HG02623 (cell line): Measurements from ENCODE around the gene BRAT1.

ENCODE experiments used
- ATAC-seq: cut with Tn5 transposase; IDR thresholded peaks from one replicate; pipeline ENCODE4 v1.9.1; 2021; ENCODE audit warnings: moderate library complexity; ENCODE audit not compliant: unreplicated experiment

The BRAT1 gene

DNA sequence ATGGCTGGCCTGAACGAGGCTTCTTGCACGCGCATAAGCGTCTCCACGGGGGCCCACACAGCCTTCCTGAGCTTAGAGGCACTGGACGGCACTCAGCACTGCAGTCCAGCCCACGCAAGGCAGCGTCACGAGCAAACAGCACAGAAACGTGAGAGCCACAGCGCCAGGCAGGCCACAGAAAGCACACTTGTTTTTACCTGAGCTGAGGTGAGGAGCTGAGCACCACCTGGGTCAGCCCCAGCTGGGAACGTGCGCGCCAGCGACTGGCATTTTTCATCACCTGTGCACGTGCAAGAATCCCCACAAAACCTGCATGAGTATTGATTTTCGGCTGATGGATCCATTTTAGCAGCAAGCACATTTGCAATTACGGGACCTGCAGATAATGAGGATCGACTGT is 30.1 kb upstream of the BRAT1 start:
- no peak for ATAC-seq

DNA sequence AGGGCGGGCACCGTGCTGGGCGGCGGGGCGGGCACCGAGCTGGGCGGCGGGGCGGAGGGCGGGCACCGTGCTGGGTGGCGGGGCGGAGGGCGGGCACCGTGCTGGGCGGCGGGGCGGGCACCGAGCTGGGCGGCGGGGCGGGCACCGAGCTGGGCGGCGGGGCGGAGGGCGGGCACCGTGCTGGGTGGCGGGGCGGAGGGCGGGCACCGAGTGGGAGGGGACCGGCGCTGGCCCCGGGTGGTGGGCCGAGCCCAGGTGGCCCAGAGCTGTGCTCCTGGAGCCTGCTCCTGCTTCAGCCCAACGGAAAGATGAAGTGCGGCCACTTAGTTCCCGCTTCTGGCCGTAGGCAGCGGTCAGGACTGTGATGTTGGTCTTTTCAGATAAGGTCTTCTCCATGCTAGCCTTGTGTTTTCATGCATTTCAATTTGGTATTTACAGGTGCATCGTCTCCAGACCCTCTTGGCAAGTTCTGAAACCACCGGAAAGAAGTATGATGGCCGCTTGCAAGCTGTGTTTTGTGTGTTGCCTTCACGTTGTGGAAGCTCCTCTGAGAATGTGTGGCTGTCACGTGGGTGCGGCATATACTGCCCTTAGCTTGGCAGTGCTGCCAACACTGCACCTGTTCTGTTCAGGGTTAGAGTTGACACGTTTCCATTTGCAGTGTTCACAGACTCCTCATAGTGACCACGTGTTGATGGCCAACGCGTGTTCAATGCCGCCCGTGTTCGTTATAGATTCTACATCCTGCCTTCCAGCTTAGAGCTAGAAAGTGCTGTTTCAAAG is 28.7 kb upstream of the BRAT1 start:
- no peak for ATAC-seq

DNA sequence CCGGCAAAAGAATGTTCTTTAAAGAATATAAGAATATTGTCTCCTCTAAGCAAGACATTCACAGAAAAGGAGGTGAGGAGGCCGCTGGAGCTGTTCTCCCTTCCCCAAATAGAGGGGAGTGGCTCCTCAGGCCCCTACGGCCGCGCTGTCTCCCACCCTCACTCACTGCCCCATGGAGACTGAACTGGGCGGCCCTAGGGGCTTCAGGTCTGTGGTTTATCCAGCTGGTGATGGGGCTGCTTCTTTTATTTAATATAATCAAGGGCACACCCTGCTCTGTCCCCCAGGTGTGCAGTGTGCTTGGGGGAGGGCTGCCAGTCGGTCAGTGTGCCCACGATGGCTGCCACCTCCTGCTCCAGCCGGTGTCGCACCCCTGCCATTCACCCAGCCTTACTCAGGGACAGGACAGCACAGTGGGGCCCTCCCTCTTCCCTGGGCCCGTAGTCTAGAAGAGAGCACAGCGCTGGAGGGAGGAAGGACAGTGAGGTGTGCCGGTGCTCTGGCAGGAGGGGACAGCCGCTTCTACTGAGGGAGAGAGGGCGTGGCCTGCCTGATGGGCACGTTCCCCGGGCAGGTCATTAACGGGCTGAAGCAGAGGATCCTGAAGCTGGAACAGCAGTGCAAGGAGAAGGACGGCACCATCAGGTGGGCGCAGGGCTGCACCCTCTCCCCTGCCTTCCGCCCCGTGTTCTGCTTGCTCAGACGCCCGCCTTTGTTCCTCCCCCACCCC is 26.8 kb upstream of the BRAT1 start:
- ATAC-seq, result no peak

DNA sequence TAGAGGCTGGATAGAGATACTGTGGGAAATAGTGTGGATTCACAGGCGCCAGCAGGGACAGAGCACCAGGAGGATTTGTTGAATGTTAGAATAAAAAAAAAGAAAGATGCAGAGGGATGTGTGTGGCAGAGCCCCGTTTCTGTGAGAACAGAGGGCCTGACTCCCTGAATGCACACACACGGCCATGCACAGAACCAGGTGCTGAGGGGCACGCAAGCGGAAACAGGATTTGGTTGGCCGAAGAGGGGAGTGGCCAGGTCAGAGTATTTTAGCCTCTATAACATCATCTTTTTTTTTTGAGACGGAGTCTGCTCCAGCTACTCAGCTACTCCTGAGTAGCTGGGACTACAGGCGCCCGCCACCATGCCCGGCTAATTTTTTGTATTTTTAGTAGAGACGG is 25.3 kb upstream of the BRAT1 start:
- no peak for ATAC-seq

DNA sequence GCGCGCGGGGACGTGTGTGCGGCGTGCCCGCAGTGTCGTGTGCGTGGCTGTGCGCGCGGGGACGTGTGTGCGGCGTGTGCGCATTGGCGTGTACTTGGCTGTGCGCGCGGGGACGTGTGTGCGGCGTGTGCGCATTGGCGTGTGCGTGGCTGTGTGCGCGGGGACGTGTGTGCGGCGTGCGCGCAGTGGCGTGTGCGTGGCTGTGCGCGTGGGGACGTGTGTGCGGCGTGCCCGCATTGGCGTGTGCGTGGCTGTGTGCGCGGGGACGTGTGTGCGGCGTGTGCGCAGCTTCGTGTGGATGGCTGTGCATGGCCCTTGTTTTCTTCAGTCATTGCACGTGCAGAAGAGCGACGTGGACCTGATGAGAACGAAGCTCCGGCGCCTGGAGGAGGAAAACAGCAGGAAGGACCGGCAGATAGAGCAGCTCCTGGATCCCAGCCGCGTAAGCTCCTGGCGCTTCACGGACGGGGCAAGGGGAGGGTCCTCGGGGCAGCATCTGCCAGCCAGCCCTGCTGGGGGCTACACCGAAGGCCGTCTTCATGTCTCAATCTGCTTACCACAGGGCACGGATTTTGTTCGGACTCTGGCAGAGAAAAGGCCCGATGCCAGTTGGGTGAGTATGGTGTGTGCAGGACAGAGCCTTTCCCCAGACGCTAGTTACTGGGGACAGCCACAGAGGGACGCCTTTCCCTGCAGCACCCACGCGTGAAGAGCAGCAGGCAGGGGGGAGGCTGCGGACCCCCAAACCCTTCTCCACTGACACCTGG is 22.8 kb upstream of the BRAT1 start:
- ATAC-seq, result no peak

DNA sequence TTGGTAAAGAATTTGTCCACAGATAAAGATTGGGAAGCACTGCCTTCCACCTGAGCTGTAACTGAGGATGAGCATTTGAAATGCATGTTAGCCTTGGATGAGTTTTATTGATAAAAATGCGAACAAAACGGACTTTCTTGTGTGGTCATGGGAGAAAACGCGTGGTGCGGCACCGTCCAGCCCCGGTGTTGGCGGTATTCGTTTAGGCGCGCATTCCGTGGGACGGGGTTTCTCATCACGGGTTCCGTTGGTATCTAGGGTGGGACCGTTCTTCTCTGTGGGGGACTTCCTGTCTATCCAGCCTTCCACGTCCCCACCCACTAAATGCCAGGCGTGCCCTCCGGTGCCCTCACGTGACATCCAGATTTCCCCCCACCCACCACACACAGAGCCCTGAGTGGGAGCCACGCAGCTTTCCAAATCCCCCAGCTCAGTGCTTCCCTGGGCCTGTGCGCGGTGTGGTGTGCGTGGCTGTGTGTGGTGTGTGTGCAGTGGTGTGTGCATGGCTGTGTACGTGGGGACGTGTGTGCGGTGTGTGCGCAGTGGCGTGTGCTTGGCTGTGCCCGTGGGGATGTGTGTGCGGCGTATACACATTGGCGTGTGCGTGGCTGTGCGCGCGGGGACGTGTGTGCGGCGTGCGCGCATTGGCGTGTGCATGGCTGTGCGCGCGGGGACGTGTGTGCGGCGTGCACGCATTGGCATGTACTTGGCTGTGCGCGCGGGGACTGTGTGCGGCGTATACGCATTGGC is 21.6 kb upstream of the BRAT1 start:
- ATAC-seq, result no peak

DNA sequence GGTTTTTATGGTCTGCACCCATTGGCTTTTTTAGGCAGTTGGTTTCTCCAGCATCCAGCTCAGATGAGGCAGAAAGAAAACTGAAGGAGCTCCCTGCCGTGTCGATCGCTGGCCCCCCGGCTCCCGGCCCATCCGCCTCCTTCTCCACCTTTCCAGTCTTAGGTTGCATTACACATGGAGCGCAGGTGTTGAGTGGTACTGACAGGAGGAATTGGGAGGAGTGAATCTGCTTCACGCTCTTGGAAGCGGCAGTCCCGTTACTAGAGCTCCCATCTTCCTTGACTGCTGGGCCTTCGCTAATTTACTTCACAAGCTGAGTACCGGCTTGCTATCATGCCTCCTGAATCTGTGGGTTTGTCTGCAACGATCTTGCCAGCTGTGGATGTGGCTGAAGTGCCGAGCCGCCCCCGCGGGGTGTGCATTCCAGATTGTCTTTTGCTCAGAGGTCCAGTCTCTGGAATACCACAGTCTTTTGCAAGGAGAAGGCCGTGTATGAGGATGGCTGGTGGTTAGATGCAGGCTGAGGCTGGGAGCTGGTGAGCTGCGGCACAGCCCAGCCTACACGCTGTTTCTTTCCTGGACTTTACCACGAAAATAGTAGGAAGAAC is 20.5 kb upstream of the BRAT1 start:
- ATAC-seq, result no peak

DNA sequence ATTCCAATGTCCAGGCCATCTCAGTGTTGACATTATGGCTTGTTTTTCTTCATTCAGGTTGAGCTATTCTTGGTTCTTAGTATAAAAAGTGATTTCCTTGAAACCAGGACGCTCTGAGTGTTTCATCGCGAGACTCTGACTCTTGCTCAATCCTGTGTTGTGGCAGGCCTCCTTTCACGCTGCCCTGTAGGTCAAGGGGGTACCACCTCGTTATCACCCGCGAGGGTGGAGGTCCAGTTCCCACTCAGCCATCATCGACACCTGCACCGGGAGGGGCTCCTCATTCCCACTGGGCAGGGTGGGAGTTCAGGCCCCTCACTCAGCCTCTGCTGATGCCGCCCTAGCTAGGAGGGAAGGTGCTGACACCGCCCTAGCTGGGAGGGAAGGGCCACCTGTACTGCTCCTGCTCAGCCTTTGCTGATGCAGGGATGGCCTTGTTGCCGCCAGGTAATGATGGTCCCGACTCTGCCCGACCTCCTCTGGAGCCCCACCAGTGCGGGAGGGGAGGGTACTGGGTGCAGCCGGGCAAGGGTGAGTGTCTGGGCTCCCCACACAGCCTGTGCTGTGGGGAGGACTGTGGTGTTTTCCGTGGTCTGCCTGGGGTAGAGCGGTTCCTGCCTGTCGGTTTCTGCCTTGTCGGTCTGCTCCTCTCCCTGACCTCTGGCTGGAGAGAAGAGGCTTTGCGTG is 19.9 kb upstream of the BRAT1 start:
- ATAC-seq, result no peak

DNA sequence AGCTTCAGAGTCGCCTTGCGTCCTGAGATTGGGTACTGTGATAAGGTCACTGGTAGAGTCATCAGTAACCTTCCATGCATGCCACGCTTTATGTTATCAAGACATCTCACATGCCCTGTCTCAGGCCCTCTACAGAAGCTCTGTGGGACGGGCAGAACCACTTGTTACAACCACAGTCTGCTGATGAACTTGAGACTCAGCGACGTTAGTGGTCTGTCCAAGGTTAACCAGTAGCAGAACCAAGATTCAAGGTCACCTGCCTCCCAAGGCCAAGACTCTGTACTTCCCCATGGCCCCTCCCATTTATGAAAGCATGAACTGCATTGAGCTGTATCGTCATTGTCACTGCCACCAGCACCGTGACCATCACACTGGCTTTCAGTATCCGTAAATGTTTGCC is 18.4 kb upstream of the BRAT1 start:
- ATAC-seq, result no peak

DNA sequence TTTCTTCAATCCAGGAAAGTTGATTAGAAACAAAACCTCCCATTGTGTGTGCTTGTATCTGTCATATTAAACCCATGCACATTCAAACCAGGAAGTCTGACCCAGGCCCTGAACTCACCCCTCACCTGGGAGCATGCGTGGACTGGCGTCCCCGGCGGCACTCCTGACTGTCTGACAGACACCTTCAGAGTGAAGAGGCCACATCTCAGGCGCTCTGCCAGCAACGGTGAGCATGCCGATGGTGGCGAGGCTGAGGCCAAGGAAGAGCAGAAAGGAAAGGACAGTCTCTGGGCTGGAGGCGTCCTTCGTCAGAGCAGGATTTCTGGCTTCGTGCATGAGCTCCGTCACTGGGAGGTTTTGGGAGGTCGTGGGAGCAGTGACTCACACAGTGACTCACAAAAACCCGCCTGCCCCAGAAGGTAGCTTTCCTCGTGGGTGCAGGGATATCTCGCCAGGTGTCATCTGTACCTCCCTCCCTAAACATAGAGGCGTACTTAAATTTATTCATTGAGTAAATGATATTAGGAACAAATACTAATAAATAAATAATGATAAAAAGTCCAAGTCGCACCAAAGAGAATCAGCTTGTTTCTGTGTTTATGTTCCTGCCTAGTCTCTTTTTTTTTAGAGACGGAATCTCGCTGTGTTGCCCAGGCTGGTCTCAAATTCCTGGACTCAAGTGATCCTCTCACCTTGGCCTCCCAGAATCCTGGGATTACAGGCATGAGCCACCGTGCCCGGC is 16.9 kb upstream of the BRAT1 start:
- no peak for ATAC-seq

DNA sequence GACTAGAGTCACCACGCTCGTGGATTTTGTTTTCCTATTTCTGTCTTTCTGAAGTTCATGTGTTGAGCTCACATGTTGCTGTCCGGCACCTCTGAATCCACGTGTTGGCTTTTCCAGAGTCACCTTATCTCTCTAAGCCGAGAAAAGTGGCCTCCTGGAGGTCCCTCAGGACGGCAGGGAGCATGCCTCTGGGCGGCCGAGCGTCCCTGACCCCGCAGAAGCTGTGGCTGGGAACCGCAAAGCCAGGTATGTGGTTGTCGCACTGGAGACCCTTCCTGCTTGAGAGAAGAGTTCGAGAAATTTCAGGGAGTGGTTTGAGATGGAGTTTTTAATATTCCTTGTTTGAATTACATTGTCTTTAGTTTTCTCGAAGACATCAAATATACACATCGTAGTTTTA is 16.1 kb upstream of the BRAT1 start:
- no peak for ATAC-seq

DNA sequence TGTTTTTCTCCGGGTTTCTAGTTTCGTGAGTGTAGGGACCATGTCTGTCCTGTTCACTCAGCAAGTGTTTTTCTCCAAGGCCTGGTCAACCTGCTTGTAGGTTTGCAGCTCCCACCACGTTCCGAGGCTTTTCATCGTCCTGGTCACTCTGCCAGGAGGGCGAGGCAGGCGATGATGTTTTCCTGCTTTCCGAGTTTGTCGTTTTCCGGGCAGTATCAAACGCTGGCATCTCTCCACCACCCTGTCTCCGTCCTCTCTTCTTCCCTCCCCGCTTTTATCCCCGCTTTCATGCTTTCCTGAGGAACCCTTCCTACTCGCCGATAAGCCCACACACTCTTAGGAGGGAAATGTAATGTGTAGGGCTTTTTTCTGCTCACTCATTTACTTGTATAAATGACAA is 14.7 kb upstream of the BRAT1 start:
- no peak for ATAC-seq

DNA sequence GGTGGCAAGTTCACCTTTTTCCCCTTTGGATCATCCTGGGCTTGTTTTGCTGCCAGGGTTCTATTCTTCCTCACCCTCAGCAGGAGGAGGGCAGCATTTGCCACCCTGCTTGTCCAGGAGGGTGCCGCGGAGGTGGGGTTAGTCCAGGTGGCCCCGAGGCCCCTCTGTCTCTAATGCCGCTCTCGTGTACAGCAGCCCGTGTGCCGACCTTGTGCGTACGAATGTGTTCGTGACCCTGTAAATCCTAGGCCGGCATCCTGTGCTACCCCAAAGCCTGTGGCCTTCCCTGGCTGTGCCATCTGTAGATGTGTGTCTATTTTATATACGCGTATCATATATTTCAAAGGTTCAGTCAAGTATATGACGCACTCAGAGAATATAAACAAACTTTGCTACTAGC is 14.1 kb upstream of the BRAT1 start:
- no peak for ATAC-seq

DNA sequence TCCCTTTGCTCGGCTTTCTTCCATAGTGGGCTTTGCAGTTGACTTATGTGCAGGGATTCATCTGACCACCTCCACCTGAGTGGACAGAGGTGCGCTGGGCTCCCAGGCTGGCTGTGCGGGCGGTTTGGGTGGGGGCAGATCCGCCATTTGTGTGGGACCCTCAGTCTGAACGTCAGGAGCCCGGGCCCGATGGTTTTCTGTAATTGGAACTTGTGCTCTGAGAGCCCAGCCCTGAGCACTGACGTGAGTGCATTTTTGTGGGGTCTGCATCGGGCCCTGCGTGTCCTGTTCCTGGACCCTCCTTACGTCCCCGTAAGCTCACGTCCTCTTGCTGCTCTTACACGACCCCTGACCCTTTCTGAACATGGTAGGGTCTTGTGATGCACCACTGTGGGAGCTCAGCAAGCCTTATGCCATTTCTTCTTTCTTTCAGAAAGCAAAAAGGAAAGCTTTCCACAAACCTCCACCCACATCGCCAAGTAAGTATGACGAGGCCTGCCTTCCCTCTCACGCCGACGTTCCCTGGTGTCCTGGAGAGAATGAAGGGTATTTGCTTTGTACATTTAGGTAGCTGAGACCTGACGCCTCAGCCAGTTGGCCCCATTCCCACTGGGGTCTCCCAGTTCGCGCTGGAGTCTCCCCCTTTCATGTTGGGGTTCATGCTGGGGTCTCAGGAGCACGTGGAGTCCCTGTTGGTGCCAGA is 13.3 kb upstream of the BRAT1 start:
- no peak for ATAC-seq

DNA sequence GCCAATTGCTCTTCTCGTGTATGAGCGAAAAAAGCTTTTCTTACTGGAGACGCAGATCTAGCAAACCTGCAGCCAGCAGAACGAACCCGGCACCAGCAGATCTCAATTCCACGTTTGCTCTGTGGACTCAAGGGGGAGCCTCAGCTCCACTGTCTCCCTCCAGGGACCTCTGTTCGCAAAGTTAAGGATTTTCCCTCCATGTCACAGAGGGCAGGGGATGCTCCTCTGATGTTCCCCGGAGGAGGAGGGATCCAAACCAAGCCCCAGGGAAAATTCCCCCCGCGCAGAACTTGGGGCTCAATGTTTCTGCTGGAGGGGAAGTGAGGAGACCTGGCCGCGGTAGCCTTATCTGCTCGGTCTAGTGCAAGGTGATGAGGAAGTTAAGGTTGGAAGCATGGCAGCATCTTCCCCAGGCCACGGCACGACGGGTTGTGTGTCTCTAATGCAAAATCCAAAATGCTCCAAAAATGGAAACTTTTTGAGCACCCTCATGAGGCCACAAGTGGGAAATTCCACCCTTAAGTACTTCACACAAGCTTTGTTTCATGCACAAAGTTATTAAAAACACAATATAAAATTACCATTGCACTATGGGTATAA is 12.5 kb upstream of the BRAT1 start:
- no peak for ATAC-seq

DNA sequence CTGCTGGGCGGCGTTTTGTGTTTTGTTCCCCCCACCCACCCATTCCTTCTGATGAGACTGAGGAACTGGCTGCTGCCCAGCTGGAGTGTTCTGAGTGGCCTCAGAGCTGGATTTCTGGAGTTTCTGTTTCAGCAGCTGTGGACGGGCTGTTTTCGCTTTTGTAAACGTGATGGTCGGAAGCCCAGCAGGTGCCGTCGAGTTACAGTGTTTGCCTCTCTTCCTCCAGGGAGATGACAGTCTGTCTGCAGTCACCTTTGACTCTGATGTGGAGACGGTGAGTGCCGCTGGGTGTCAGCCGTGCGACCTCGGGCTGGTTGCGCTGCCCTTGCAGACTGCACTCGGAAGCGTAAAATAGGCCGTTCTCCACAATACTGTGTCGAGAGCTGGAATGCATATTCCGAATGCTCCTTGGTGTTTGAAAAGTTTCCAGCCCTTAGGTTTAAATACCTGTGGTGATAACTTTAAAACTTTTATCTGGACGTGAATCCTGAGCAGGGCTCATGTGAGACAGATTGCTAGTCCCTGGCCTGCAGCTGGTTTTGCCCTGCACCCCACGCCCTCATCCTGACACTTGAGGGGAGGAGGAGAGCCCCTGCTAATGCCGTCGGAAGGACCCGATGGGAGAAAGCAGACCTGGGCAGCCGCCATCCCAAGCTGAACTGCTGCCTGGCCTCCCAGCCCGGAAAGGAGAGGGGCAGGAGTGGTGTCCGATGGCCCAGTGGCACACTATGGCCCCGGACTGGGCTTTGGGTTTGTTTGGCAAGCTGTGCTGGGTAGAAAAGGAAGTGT is 11.8 kb upstream of the BRAT1 start:
- no peak for ATAC-seq

DNA sequence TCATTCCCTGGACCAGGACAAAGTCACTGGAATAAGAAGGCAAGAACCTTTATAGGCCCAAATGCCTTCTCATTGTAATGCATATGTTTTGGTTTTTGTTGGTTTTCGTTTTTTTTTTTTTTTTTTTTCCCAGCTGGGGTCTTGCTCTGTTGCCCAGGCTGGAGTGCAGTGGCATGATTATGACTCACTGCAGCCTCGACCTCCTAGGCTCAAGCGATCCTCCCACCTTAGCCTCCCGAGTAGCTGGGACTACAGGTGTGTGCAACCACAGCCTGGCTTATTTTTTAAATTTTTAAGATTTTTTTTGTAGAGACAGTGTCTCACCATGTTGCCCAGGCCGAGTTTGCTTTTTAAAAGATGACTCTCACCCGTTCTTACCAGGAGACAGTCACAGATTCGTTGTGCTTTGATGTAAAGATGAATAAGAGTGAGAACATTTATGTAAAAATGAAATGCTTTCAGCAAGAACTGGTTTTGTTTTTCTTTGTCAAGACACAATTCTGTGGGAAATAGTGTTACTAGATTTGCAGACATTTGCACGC is 11.1 kb upstream of the BRAT1 start:
- ATAC-seq, result no peak
